Measurements from ENCODE around the gene ABHD11.

- TF ChIP-seq CTCF (IDR thresholded peaks at IDR 0.05; ENCODE audit: low read length) (no peak), EZH2 (IDR thresholded peaks at IDR 0.05; ENCODE audit: borderline replicate concordance, low read length) (no peak)
These were observed 20.1 kb downstream of the ABHD11 start for GRCh38 chr7:73718438-73718881.

Measured in OCI-LY1 (cell line).